DND-41 (cell line): Measurements from ENCODE around the gene MECP2.

Source experiments
- EZH2 ChIP-seq: IDR thresholded peaks from 3 replicates; pipeline ENCODE4 v1.6.1; 2012; ENCODE audit warnings: borderline replicate concordance, low read depth, mild to moderate bottlenecking, moderate library complexity, low read length, inconsistent platforms; ENCODE audit not compliant: severe bottlenecking
- TF ChIP-seq, protein P1 (sequence below): IDR thresholded peaks from 2 replicates; pipeline ENCODE4 v1.5.1; 2012; ENCODE audit warnings: borderline replicate concordance, low read length, moderate library complexity, mild to moderate bottlenecking; ENCODE audit not compliant: poor library complexity, severe bottlenecking; ENCODE audit errors: extremely low read depth

- TF ChIP-seq, protein P1, sequence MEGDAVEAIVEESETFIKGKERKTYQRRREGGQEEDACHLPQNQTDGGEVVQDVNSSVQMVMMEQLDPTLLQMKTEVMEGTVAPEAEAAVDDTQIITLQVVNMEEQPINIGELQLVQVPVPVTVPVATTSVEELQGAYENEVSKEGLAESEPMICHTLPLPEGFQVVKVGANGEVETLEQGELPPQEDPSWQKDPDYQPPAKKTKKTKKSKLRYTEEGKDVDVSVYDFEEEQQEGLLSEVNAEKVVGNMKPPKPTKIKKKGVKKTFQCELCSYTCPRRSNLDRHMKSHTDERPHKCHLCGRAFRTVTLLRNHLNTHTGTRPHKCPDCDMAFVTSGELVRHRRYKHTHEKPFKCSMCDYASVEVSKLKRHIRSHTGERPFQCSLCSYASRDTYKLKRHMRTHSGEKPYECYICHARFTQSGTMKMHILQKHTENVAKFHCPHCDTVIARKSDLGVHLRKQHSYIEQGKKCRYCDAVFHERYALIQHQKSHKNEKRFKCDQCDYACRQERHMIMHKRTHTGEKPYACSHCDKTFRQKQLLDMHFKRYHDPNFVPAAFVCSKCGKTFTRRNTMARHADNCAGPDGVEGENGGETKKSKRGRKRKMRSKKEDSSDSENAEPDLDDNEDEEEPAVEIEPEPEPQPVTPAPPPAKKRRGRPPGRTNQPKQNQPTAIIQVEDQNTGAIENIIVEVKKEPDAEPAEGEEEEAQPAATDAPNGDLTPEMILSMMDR, result no peak
- TF ChIP-seq EZH2, result no peak
These were observed 34.4 kb upstream of the MECP2 start for GRCh38 chrX:154131955-154132354.
